ENCODE results near the gene MCM3AP.

MCM3AP gene

DNA sequence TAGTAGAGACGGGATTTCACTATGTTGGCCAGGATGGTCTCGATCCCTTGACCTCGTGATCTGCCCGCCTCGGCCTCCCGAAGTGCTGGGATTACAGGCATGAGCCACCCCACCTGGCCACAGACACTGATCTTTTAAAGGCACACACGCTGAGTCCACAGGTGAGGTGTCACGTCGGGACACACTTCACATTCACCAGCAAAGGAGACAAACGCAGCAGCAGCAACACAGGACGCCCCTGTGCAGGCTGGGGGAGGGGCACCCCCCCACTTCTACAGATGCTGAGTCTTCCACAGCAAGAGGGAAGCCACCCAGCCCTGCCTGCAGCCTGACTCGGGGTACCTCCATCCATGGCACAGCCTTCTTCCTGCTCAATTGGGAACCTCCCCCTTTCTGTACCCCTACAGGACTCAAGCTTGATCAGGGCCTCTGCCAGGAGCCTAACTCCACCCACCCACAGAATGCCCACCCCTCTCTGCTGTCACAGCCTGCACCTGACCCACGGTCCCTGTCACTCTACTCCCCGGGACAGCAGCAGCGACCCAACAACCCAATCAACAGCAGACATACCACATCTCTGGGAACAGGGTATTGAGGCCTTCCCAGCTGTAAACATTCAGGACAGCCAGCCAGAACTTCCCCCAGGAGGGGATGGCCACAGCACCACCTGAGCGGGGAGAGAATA lies 66.4 kb downstream of the MCM3AP start:
- DNase-seq (ENCODE audit: low read depth, low spot score), result no peak

DNA sequence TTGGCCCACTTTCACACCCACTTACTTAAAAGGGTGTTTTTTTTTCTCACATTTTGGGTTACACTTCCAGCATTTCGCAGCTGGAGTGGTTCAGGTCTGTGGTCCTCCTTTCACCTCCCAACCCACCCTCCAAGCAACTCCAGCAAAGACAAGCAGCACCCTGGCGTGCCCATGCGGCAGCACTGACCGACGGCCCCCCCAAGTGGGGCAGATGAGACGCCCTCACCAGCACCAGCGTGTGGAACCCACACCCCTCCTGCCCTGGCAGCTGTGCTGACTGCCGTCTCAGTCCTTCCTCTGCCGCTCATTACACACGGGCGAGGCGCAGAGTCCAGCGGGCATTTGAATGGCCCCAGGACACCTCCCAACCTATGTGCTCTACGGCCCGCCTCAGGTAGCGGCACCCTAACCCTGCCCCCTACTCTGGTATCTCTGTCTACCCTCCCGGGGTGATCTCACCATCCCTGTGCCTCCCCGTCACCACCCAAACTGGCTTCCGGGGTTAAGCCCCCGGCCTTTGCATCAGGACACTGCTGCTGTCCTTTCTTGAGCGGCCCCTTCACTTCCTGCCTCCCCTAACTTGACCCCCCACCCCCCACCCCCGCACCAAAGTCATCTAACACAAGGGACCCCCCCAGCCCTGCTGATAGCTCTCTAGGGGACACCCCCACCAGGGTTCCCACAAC lies 67.8 kb downstream of the MCM3AP start:
- DNase-seq (ENCODE audit: low read depth, low spot score), result no peak

DNA sequence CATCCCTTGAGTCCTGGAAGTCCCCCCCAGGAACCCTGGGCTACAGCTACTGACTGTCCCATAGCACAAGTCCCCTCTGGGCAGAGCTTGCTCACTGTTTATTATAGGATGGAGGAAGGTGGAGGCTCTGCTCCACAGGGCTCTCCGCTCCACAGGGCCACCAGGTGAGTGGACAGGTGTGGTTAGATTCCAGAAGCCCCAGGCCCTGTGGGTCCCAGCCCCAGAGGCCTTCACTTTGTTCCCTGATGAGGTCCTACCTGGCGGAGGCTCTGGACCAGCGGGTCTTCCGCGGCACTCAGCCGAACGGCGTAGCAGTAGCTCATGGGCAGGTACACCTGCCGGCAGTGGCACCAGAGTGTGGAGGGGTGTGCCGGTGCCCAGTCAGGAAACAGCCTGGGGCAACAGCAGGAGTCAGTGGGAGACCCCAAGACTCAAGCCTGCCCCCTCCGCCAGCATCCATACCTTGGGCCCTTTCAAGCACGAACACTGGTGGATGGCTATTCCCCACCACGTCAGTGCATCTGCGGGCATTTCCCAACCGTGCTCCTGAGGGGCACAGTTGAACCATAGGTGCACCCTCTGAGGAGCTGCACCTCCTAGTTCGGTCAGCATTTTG lies 69.2 kb downstream of the MCM3AP start:
- no peak for DNase-seq (ENCODE audit: low read depth, low spot score)

DNA sequence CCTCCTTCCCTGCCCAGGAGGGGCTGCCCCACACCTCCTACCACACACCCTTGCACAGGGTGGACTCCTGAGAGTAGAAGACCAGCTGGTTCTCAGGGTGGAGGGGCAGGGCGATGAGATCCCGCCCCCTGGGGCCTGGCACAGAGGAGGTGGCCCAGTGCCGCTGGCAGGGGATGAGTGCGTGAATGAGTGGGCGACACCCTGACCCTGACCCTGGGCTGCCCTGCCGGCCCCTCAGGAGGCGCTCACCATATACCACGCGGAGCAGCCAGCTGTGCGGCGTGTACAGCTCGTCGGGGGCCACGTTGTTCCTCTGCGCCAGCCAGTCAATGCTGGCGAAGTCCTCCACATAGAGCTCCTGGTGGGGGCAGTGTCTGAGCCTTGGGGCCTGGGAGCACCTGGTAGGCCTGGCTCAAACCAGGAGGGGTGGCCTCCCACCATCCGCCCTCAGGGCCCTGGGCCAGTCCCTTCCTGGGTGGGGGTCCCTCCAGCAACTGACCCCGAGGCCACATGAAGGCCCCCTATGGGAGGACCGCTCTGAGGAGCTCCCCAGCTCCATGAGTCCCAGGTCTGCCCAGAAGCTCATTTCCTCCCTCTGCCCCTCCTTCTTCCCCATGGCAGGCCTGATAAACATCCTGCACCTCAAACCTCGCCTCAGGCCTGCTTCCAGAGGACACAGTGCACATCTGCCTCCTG lies 69.8 kb downstream of the MCM3AP start:
- DNase-seq (ENCODE audit: low read depth, low spot score), result no peak

- DNase-seq (ENCODE audit: low read depth, low spot score), result no peak
Observed at GRCh38 chr21:46214478-46215340, 70.7 kb downstream of the MCM3AP start.

- no peak for DNase-seq (ENCODE audit: low read depth, low spot score)
Observed at GRCh38 chr21:46213620-46214286, 71.7 kb downstream of the MCM3AP start.

GRCh38 chr21:46212721-46213484 lies 72.5 kb downstream of the MCM3AP start:
- no peak for DNase-seq (ENCODE audit: low read depth, low spot score)

GRCh38 chr21:46211786-46212720 lies 73.4 kb downstream of the MCM3AP start:
- no peak for DNase-seq (ENCODE audit: low read depth, low spot score)

DNA sequence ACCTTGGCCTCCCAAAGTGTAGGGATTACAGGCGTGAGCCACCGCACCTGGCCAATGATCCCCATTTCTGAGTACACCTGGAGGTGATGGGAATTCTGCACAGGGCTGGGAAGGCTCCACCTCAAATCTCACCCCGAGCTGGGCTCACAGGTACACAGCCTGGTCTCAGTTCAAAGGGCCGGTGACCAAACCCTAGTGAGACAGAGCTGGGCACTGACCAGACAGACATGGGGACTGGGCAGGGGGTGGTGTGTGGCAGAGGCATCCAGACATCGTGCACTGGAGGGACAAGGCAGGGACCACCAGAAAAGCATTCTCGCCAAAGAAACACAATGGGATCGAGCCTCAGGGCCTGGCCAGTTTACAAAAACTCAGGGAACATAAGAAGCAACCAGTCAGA lies 74.0 kb downstream of the MCM3AP start:
- no peak for DNase-seq (ENCODE audit: low read depth, low spot score)

DNA sequence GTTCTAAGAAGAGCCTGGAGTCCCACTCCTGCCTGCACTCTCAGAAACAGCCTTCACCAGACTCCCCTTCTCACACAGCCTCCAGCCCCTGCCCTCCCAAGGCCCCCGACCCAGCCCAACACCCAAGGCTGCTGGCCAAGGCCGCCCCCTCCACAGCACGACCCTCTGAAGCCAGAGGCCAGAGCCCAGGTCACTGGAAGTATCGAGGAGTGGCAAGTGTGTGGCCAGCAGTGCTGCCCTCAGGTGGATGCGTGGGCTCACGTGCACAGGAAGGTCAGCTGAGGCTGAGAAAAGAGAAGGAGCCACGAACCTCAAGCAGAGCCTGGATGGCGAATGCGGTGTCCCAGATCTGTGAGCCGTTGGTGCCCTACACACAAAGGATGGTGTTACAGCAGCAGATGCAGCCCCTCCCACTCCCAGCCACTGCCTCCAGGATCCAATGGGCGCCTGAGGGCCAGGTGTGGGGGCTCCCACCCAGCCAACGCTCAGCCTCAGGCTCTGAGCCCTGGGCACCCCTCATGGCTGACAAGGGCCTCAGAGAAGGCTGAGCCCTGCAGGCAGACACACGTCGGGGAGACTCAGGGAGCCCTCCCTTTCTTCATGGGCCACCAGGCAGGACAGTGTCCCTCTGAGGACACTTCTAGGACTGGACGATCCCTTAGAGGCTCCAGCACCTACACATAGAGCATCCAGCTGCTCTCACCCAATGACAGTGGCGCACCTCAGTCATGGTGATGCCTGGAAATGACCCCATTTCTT lies 74.9 kb downstream of the MCM3AP start:
- DNase-seq (ENCODE audit: low read depth, low spot score), result no peak

GRCh38 chr21:46208761-46209721 lies 76.4 kb downstream of the MCM3AP start:
- no peak for DNase-seq (ENCODE audit: low read depth, low spot score)

- DNase-seq (ENCODE audit: low read depth, low spot score), result no peak
Observed at GRCh38 chr21:46207920-46208591, 77.4 kb downstream of the MCM3AP start.

GRCh38 chr21:46207006-46207919 lies 78.1 kb downstream of the MCM3AP start:
- DNase-seq (ENCODE audit: low read depth, low spot score), result no peak

- no peak for DNase-seq (ENCODE audit: low read depth, low spot score)
Observed at GRCh38 chr21:46206163-46207005, 79.0 kb downstream of the MCM3AP start.

GRCh38 chr21:46205766-46206162 lies 79.6 kb downstream of the MCM3AP start:
- no peak for DNase-seq (ENCODE audit: low read depth, low spot score)

All from brain pericyte (primary cell).